Panc1 (cell line): ENCODE measurements around the gene ATAD2B.

Experiments used
- CTCF ChIP-seq: fragments of 450-650 bp; IDR thresholded peaks from 2 replicates; pipeline ENCODE4 v1.5.1; 2017; ENCODE audit warnings: mild to moderate bottlenecking
- POLR2AphosphoS5 ChIP-seq: IDR thresholded peaks from 2 replicates; pipeline ENCODE4 v1.6.1; 2012; ENCODE audit warnings: mild to moderate bottlenecking, low read depth, low read length, moderate library complexity
- SIN3A ChIP-seq: IDR thresholded peaks from 2 replicates; pipeline ENCODE4 v1.6.1; 2012; ENCODE audit warnings: low read depth, mild to moderate bottlenecking, low read length, moderate library complexity, borderline replicate concordance; ENCODE audit not compliant: insufficient read depth
- TCF7L2 ChIP-seq: IDR thresholded peaks from 2 replicates; pipeline ENCODE4 v1.6.1; 2011; ENCODE audit warnings: mild to moderate bottlenecking, low read depth, low read length, inconsistent platforms

- TF ChIP-seq CTCF (no peak), POLR2AphosphoS5 (no peak), TCF7L2 (no peak), SIN3A (no peak)
Measured at GRCh38 chr2:23761638-23762037, 165.3 kb downstream of the ATAD2B start.
